ENCODE results near the gene ALDH18A1. TPM values are rescaled to one million over a fixed set of nuclear protein-coding genes. Genes with fewer than 3 reads are reported as not detected.

The ALDH18A1 gene
- total RNA-seq, 1 experiment from 2014 or later = 166 TPM

DNA sequence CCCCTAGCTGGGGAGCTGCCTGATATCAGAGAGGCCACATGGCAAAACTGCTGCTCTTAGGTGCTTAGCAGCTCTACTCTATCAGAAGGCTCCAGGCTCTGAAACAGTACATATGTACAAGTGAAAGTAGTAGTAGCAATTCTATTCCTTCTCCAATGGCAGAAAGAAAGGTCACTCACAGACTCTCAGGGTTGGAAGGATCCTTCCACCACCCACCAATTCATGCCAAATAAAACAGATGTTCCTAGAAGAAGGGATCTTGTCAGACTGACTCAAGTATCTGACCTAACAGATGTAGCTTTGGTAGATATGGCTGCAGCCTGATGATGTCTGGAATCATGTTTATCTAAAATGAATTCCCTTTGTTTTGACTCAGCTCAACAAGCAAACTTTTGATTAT is 8.0 kb upstream of the ALDH18A1 start:
- intact Hi-C loops (cut with micrococcal nuclease; ENCODE audit: unreplicated experiment) = no loop called here
- POLR2A ChIA-PET = no interaction called here
- no peak overlapping the region for H3K4me3 ChIP-seq (ENCODE audit: low read depth, low read length)
- H3K9me3 ChIP-seq = no peaks in the 10 kb centered on the region
- CTCF ChIA-PET = no interaction called here
- H3K4me1 ChIP-seq = peaks cover 18% of the 10 kb centered on the region
- Mint-ChIP-seq H3K9me3 (ENCODE audit: unreplicated experiment) (no peaks in the 10 kb centered on the region), H3K36me3 (ENCODE audit: insufficient read depth, unreplicated experiment) (peaks cover 18% of the 10 kb centered on the region), H3K4me1 (ENCODE audit: low read depth, unreplicated experiment) (peaks cover 9% of the 10 kb centered on the region), H3K27ac (ENCODE audit: unreplicated experiment) (no peak overlapping the region), H3K4me3 (ENCODE audit: unreplicated experiment) (no peak overlapping the region), H3K27me3 (ENCODE audit: insufficient read depth, unreplicated experiment) (no peaks in the 10 kb centered on the region)
- H3K27me3 ChIP-seq (replicated peaks; ENCODE audit: control insufficient read depth, insufficient read depth, low read length) = no peaks in the 10 kb centered on the region
- no peak for TF ChIP-seq CTCF (IDR thresholded peaks at IDR 0.05; ENCODE audit: insufficient read depth in 1 of 2, low read depth in 1 of 2, low read length in 1 of 2, severe bottlenecking in 1 of 2, unreplicated experiment in 1 of 2)
- no TSS peak for BruUV-seq (replicated peaks)
- H3K36me3 ChIP-seq (ENCODE audit: control insufficient read depth, insufficient read depth, low read length) = peaks cover 2% of the 10 kb centered on the region; the same call in 1 of the 2 replicates
- no peak for DNase-seq

- BruUV-seq (replicated peaks) = no TSS peak
- Mint-ChIP-seq H3K9me3 (ENCODE audit: unreplicated experiment) (no peaks in the 10 kb centered on the region), H3K27me3 (ENCODE audit: insufficient read depth, unreplicated experiment) (no peaks in the 10 kb centered on the region), H3K27ac (ENCODE audit: unreplicated experiment) (no peak overlapping the region), H3K4me1 (ENCODE audit: low read depth, unreplicated experiment) (peaks cover 9% of the 10 kb centered on the region), H3K4me3 (ENCODE audit: unreplicated experiment) (no peak overlapping the region), H3K36me3 (ENCODE audit: insufficient read depth, unreplicated experiment) (peaks cover 13% of the 10 kb centered on the region)
- H3K36me3 ChIP-seq (ENCODE audit: control insufficient read depth, insufficient read depth, low read length) = peaks cover 2% of the 10 kb centered on the region; the same call in 1 of the 2 replicates
- POLR2A ChIA-PET = no interaction called here
- TF ChIP-seq CTCF (IDR thresholded peaks at IDR 0.05; ENCODE audit: insufficient read depth in 1 of 2, low read depth in 1 of 2, low read length in 1 of 2, severe bottlenecking in 1 of 2, unreplicated experiment in 1 of 2) = no peak
- no peaks in the 10 kb centered on the region for H3K9me3 ChIP-seq
- no peaks in the 10 kb centered on the region for H3K27me3 ChIP-seq (replicated peaks; ENCODE audit: control insufficient read depth, insufficient read depth, low read length)
- CTCF ChIA-PET = no interaction called here
- intact Hi-C loops (cut with micrococcal nuclease; ENCODE audit: unreplicated experiment) = no loop called here
- DNase-seq = no peak
- H3K4me3 ChIP-seq (ENCODE audit: low read depth, low read length) = no peak overlapping the region
- peaks cover 18% of the 10 kb centered on the region for H3K4me1 ChIP-seq
Measured at GRCh38 chr10:95663496-95663895, 7.0 kb upstream of the ALDH18A1 start.

DNA sequence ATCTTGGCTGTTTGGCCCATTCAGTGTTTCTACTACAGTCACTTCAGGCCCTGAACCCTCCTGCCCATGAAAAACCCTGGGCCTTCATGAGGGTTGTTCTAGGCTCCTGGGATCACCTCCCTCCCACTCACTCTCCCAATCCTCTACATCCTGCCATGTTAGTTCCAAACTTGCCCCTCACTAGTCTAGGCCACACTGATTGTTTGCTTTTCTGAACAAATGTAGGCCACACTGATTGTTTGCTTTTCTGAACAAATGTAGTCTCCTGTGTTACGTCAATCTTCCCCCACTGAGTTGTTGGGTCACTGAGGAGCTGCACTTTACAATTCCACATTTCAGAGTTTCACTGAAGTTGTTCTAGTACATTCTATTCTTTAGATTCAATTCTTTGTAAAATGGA is 5.3 kb upstream of the ALDH18A1 start:
- ChIA-PET POLR2A (interaction anchor here (0.6 kb wide), 1 partner anchor 30 kb away, joined by 5 read pairs; no protein-coding TSS in a partner anchor), CTCF (interaction anchor here (0.6 to 1.1 kb wide), 2 partner anchors 32 to 246 kb away, joined by 6 to 7 read pairs; partner anchors contain the start of genes CC2D2B and TCTN3)
- Histone ChIP-seq H3K36me3 (ENCODE audit: control insufficient read depth, insufficient read depth, low read length) (peaks cover 2% of the 10 kb centered on the region; the same call in 1 of the 2 replicates), H3K9me3 (no peaks in the 10 kb centered on the region), H3K4me1 (peaks cover 18% of the 10 kb centered on the region), H3K27me3 (replicated peaks; ENCODE audit: control insufficient read depth, insufficient read depth, low read length) (no peaks in the 10 kb centered on the region), H3K4me3 (ENCODE audit: low read depth, low read length) (no peak overlapping the region)
- intact Hi-C loops (cut with micrococcal nuclease; ENCODE audit: unreplicated experiment) = no loop called here
- no peaks in the 10 kb centered on the region for H3K27me3 Mint-ChIP-seq (ENCODE audit: insufficient read depth, unreplicated experiment)
- BruUV-seq (replicated peaks) = no TSS peak
- peaks cover 13% of the 10 kb centered on the region for H3K36me3 Mint-ChIP-seq (ENCODE audit: insufficient read depth, unreplicated experiment)
- H3K27ac Mint-ChIP-seq (ENCODE audit: unreplicated experiment) = peak overlapping the region; percentile 61
- no peak for TF ChIP-seq CTCF (IDR thresholded peaks at IDR 0.05; ENCODE audit: insufficient read depth in 1 of 2, low read depth in 1 of 2, low read length in 1 of 2, severe bottlenecking in 1 of 2, unreplicated experiment in 1 of 2)
- DNase-seq = peak in 1 of 2 experiments; percentile 34
- H3K4me1 Mint-ChIP-seq (ENCODE audit: low read depth, unreplicated experiment) = peaks cover 14% of the 10 kb centered on the region
- no peaks in the 10 kb centered on the region for H3K9me3 Mint-ChIP-seq (ENCODE audit: unreplicated experiment)
- no peak overlapping the region for H3K4me3 Mint-ChIP-seq (ENCODE audit: unreplicated experiment)
